HG03135 (cell line): ENCODE results near the gene GHSR.

Source experiments
- ATAC-seq: cut with Tn5 transposase; IDR thresholded peaks from one replicate; pipeline ENCODE4 v1.9.1; 2021; ENCODE audit warnings: mild to moderate bottlenecking, moderate library complexity; ENCODE audit not compliant: unreplicated experiment

GHSR gene

DNA sequence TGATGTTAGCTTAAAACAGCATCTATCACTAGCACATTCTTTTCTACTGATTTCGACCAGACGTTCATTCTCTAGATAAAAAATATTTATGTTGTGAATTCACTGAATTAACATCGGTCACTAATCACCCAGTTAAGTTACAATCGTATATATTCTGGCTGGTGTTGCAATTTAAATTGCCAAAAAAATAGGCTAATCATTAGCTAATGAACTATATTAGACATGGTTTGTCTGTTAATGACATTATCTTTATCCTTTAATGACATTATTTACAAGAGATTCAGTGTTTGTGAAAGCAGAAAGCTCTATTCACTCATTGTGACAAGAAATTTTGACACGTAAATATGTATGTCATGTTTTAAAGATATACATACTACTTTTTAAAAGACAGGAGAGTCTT lies 6.7 kb downstream of the GHSR start:
- no peak for ATAC-seq

DNA sequence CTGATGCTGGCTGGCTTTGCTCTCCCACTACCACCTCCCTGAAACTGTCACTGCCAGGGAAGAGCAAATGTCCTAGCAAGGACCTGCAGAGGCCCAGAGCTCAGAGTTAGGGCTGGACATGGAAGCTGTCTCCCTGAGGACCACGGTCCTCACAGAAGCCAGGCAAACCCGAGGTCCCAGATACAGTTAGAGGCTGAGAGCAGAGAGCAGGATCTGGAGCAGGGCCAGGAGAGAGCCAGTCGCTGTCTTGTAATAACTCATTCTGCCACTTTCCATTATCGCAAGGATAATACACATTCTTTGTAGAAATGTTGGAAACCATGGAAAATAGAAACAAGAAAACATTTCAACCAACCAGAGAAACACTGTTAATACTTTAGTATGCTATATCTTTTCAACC lies 10.1 kb downstream of the GHSR start:
- ATAC-seq, result no peak

DNA sequence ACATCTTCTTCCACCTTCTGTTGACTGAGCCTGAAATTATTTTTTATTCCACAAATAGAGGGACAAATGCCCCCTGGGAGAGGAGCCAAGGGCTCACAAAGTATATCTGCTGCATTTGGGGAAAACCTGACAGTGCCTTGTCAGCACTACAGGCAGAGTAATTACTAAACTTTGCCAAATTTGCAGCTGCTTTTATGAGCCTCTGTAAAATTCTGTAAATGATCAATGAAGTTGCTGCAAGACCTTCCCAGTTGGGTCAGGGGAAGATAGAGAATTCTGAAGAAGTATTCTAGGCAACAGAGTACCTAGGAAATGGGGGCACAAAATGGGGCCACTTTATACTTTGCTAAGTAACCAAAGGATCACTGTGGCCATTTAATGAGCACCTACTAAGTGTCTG lies 10.5 kb downstream of the GHSR start:
- ATAC-seq, result no peak

DNA sequence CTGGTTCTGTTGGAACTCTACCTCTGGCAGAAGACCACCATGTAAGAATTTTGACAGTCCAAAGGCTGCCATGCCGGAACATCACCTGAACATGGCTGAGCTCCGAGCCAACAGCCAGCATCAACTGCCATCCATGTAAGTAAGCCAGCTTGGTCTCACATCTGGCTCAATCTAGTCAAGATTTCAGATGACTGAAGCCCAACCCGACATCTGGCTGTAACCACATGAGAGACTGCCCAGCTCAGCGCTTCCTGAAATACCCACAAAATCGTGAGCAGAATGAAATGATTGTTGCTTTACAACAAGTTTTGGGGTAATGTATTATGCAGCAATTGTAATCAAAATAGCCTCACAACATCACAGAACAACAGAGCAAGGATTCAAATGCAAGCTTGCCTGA lies 32.9 kb downstream of the GHSR start:
- ATAC-seq, result no peak

DNA sequence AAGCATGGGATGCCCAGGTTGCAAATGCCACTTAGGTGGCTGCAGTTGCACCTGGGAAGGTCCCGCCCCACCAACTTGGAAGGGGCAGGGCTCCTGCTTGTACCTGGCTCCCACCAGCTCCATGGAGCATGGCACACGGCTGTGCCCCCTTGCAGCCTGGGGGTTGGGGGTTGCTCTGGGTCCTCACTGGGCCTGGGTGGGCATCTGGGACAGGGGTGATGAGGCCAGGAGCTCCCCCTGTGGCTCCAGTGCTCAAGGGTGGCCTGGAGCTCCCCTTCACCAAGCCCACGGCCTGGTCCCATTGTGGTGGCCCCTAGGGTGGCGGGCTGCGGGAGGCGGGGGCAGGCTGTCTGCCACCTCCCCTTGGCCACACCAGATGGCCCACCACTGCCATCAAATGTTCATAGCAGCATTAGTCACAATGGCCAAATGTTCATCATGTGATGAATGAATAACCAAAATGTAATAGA lies 36.7 kb downstream of the GHSR start:
- ATAC-seq, result no peak

DNA sequence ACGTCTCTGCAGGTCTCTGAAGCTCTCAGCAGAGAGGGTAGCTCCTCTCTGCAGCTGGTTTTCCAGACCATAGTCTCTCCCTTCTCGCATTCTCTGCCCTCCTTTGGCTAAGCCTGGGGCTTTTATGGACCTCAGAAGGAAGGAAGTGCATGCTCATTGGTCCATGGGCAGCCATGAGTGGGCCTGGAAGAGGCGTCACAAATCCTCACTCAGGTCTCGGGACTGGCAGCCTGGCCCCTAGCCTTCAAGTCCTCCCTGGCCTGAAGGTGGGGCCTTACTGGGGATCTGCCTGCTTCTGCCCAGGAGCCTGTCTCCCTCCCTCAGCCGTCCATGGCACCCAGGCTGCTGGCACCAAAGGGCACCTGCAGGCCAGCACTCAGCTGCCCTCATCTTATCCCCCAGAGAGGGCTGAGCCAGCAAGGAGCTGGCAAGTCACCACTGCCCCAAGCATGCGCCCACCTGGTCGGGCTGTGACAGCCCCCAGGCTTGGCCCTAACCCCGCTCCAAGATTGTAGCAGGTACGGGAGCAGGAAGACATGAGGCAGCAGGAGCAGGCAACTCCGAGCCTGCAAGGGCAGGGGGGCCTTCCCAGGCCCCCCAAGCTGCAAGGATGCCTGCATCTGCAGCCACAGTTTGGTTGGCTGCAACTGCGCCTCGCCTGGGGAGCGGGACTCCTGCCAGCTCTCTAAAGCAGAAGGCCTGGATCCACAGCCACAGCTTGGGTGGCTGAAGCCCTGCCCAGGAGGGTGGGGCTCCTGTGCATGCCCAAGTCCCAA lies 37.4 kb downstream of the GHSR start:
- ATAC-seq, result no peak

DNA sequence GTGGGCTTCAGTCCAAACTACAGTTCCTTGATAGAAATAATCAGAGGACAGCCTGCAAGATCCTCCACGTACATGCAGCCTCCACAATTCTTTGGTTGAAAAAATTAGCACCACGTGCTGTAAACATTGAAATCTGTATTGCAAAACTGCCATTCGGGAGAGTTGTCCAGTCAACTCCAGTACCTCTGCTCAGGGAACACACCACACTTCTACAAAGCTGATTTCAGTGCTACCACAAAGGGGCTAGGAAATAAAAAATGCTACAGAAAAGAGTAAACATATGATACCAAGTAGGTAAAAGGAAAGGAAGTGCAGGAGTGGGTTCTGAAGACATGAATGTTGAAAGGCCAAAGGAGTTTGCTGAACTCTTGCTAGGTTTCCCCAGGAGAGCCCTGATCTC lies 40.4 kb downstream of the GHSR start:
- no peak for ATAC-seq

DNA sequence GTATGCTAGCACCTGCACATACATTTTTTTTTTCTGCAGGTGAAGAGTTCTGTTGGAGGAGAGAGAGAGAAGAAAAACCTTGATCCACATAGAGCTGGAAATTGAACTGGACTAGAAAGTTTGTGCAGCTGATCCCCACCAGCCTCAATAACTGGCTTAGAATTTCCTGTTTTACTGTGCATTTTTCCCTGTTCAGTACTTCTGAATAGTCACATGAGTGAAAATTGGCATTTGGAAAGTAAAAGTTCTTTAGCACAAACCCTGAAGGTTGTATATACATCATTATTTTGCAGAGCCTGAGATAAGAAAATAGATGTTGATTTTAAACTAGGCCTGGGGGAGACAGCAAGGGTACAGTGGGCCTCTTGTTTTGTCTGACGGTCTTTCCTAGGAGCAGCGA lies 42.3 kb downstream of the GHSR start:
- ATAC-seq, result no peak

DNA sequence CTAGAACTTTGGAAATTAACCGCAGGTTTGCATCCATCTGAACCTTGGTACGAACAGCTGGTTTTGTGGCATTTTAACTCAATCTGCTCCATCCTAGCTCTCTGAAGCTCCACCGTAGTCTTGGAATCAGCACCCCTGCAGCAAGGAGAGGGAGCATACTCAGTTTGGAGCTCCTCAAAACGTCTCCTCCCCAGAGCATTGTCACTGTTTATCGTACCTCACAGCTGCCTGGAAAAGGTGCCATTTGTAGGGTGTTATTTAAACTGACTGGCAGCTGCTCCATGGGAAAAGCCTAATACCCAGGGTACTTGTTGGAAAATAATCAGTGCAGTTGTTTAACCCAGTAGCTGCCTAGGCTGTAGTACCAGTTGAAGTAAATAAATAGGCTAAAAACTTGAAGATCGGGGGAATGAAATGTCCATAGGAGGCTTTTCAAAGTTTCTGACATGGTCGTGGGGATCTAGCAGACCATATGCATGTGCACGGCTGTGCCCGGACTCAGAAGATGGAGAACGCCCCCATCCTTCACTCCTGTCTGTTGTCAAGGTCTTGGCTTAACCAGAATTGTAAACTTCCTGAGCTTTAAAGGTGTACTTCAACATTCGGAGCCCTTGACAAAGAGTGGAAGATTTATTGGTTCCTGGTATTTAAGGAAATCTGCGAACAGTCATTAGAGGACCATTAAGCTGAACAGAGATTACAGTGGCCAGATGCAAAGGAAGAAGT lies 43.9 kb downstream of the GHSR start:
- no peak for ATAC-seq

DNA sequence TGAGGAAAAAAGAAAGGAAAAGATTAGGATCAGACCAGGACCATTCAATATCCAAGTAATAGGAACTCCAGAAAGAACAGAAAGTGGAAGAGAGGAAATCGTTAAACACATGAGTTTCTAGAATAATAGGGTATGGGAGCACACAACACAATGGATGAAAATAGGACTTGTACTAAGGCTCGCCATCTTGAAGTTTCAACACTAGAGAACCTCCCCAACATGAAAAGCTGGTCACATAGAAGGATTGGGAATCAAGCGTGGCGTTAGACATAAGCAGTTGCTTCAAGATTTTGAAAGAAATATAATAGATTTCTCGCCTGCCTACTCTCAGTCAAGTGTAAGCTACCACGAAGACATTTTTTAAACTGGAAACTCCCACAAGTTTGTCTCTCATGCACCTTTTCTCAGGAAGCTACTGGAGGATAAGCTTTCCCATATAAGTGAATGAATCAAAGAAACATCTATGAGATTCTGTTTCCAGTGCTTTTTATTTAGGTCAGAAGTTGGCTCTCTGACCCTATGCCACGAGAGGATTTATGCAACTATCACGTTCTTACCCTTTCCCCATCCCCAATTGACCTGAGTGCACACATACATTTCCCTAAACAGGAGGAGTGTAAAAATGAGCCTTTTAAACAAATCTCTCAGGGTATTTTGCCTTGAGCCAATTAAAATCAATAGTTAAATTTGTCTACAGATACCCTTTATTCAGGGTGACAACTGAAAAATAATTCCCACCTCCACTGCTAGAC lies 45.2 kb downstream of the GHSR start:
- ATAC-seq, result no peak

DNA sequence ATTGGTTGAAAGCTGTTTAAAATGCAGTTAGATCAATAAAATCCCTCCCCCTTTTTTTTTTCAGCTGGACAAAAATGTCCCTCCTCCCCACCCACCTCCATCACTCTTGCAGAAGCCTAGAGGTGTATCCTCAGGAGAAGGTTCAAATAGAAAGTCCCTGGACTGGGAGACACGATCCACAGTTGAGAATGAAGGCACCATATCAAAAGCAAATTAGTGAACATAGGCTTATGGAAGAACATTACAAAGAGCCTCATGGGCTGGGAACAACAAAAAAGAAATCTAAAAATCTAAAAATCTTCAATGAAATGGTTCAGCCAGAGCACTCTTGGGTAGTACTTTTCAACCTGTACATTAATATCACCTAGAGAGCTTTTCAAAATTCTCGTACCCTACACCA lies 46.2 kb downstream of the GHSR start:
- no peak for ATAC-seq

DNA sequence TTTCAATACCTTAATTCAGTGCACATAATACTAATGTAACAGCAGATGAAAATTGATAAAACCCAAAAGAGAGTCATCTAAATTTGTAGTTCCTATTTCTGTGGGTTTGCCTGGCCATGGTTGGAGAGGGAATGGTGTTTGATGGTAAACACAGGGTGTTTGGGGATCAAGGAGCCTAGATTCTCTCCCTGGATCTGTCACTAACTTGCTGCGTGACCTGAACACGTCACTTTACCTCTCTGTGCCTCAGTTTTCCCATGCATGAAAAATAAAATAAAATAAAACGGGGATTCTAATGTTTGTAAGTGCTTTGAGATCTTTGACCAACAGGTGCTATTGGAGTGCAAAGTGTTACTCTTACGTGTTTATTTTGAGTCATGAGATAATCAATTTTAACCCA lies 49.8 kb downstream of the GHSR start:
- ATAC-seq, result no peak

DNA sequence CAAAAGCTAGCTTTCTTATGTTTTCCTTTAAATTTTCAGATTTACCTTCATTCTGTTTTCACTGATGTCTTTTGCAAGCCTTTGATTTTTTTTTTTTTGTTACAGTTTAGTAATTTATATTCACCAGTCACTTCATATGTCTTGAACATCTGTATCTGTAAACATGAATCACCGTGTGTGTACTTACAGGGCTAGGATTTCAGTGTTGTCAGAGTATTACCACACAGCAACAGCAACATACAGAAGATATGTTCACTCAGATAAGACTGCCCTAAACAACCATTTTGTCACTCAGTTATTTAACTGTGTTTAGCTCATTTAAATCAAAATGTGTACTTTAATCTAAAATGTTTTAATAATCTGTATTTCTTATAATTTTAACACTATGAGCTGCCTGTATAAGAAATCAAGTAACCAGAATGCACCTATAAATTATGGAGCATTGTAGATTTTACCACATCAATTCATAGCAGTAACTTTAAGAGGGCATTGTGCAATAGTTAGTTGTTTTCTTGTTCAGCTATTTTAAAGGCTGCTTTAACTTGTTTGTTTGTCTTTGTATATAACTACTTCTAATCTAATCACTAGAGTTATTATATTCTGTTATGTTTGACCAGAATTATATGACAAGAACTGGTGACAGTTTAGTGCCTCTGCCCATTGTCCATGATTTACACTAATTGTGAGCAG lies 50.4 kb downstream of the GHSR start:
- no peak for ATAC-seq

DNA sequence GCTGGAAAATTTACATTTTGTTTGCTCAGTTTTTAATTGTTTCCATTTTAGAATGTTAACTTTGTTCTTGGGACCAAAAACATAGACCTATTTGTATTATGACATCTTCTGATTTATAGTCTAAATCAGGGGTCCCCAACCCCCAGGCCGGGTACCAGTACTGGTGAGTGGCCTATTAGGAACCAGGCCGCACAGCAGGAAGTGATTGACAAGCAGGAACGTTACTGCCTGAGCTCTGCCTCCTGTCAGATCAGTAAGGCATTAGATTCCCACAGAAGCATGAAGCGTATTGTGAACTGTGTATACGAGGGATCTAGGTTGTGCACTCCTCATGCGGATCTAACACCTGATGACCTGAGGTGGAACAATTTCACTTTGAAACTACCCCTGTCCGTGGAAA lies 51.9 kb downstream of the GHSR start:
- no peak for ATAC-seq

DNA sequence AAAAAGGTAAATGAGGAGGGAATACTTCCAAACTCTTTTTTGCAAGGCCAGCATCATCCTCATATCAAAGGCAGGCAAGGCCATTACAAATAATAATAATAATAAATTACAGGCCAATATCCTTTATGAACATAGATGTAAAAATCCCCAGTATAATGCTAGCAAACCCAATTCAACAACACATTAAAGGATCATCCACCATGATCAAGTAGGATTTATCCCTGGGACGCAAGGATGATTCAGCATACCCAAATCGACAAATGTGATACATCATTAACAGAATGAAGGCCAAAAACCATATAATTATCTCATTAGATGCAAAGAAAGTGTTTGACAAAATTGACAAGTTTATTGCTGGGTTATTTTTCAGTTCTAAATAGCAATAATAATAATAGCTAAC lies 53.6 kb downstream of the GHSR start:
- no peak for ATAC-seq
